Activated B cell treated with CpG ODN at 0.5 μM for 24 hours (primary cell): ENCODE results near the gene FAM114A1. TPM values are rescaled to one million over a fixed set of nuclear protein-coding genes. Genes with fewer than 3 reads are reported as not detected.
"Not testable (repeated sequence)": the region's sequence is repeated elsewhere in the genome, so short reads cannot be mapped to it uniquely, and the experiment has no call there.

Experiments used
- ATAC-seq: fragments of 200-7000 bp; cut with Tn5 transposase; one replicate; pipeline ENCODE4 v1.10.0; 2021; ENCODE audit warnings: low read depth, mild to moderate bottlenecking, moderate library complexity
- CTCF ChIA-PET: fragments of 350-600 bp; sonication (Branson Sonifier 250); formaldehyde crosslinking; loops from one replicate; lab custom pipeline; 2021; ENCODE audit warnings: antibody characterized with exemption; lab: Charles Lee
- POLR2A ChIA-PET: fragments of 350-600 bp; sonication (Branson Sonifier 250); formaldehyde crosslinking; loops from one replicate; lab custom pipeline; 2021; ENCODE audit warnings: antibody characterized with exemption; lab: Charles Lee
- DNase-seq: peaks from one replicate; pipeline ENCODE4 v3.0.0; 2022
- H3K27ac Mint-ChIP-seq: one replicate; pipeline ENCODE4 v1.8.0; 2020; ENCODE audit warnings: mixed read lengths
- H3K27me3 Mint-ChIP-seq: one replicate; pipeline ENCODE4 v1.8.0; 2021; ENCODE audit warnings: mixed read lengths
- H3K36me3 Mint-ChIP-seq: one replicate; pipeline ENCODE4 v1.8.0; 2021; ENCODE audit warnings: low read depth, mixed read lengths
- H3K4me1 Mint-ChIP-seq: one replicate; pipeline ENCODE4 v1.8.0; 2021; ENCODE audit warnings: mixed read lengths
- H3K4me3 Mint-ChIP-seq: one replicate; pipeline ENCODE4 v1.8.0; 2020; ENCODE audit warnings: mild to moderate bottlenecking, mixed read lengths
- H3K9me3 Mint-ChIP-seq: one replicate; pipeline ENCODE4 v1.8.0; 2020; ENCODE audit warnings: mixed read lengths
- intact Hi-C: fragments of 100-400 bp; cut with micrococcal nuclease; formaldehyde crosslinking; loops from one replicate; pipeline ENCODE4 v1.15.1; 2024
- total RNA-seq: library from RNA; stranded (reverse); gene quantifications from 2 replicates; pipeline ENCODE4 v1.2.3, GENCODE V29; 2022
- TF ChIP-seq, protein P1 (sequence below): fragments of 200-600 bp; IDR thresholded peaks from one replicate; pipeline ENCODE4 v1.8.0; 2022; ENCODE audit warnings: antibody characterized with exemption, mild to moderate bottlenecking

FAM114A1 gene
- total RNA-seq, 1 donor from 2014 or later, result 3.3 TPM

DNA sequence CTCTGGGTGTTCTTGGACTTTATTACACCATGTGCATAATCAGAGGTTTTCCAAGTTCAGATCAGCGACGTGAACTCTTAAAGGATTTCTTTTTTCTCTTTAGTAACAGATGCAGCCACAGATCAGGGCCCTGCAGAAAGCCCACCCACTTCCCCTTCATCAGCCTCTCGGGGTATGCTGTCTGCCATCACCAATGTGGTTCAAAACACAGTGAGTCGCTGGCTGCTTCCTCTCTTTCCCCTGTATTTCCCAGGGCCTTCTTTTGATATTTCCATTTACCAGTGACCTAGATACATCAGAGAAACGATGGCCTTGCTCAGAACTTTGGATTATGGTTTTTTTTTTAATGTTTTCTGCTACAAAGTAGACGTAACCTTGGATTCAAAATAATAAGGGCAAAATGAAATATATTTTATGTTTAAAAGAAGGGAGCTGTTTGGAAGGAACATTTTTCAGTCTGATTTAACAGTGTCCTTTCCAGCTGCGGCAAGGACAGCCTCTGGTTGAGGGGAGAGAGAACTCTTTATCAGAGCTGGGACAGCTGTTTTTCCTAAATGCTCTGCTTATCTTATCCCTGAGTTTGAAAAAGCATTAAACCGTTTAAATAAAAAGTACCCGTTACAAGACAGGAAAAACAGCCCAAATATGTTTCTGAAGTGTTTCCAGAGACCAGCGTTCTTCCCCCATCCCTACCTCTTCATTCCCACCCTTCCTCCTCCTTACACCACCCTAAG, 38.2 kb downstream of the FAM114A1 start:
- Mint-ChIP-seq H3K9me3 (no peaks in the 10 kb centered on the region), H3K27me3 (no peaks in the 10 kb centered on the region), H3K27ac (no peak overlapping the region), H3K36me3 (no peaks in the 10 kb centered on the region), H3K4me3 (no peak overlapping the region), H3K4me1 (peaks cover 2% of the 10 kb centered on the region)
- ChIA-PET CTCF (interaction anchor here (1.3 to 7.9 kb wide), 2 partner anchors 147 to 229 kb away, joined by 8 to 85 read pairs; no protein-coding TSS in a partner anchor), POLR2A (interaction anchor here (0.7 kb wide), 2 partner anchors 145 to 155 kb away, joined by 3 read pairs; no protein-coding TSS in a partner anchor)
- DNase-seq (no peak), ATAC-seq (no peak)
- intact Hi-C loops, result loop anchor here (10.0 kb wide), 3 partner anchors 379 to 1069 kb away; partner anchors contain the start of gene PDS5A
- TF ChIP-seq, protein P1, sequence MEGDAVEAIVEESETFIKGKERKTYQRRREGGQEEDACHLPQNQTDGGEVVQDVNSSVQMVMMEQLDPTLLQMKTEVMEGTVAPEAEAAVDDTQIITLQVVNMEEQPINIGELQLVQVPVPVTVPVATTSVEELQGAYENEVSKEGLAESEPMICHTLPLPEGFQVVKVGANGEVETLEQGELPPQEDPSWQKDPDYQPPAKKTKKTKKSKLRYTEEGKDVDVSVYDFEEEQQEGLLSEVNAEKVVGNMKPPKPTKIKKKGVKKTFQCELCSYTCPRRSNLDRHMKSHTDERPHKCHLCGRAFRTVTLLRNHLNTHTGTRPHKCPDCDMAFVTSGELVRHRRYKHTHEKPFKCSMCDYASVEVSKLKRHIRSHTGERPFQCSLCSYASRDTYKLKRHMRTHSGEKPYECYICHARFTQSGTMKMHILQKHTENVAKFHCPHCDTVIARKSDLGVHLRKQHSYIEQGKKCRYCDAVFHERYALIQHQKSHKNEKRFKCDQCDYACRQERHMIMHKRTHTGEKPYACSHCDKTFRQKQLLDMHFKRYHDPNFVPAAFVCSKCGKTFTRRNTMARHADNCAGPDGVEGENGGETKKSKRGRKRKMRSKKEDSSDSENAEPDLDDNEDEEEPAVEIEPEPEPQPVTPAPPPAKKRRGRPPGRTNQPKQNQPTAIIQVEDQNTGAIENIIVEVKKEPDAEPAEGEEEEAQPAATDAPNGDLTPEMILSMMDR, result no peak

GRCh38 chr4:38907696-38908270, 40.2 kb downstream of the FAM114A1 start:
- peaks cover 2% of the 10 kb centered on the region for H3K4me1 Mint-ChIP-seq
- H3K4me3 Mint-ChIP-seq, result no peak overlapping the region
- no peaks in the 10 kb centered on the region for H3K36me3 Mint-ChIP-seq
- no peaks in the 10 kb centered on the region for H3K27me3 Mint-ChIP-seq
- no peak overlapping the region for H3K27ac Mint-ChIP-seq
- H3K9me3 Mint-ChIP-seq, result no peaks in the 10 kb centered on the region
- ChIA-PET CTCF (no interaction called here), POLR2A (no interaction called here)
- DNase-seq (no peak), ATAC-seq (no peak)
- intact Hi-C loops, result loop anchor here (10.0 kb wide), 3 partner anchors 377 to 1067 kb away; partner anchors contain the start of gene PDS5A
- TF ChIP-seq, protein P1, result no peak

GRCh38 chr4:38909015-38909414, 41.4 kb downstream of the FAM114A1 start:
- Mint-ChIP-seq H3K4me1 (peaks cover 2% of the 10 kb centered on the region), H3K36me3 (no peaks in the 10 kb centered on the region), H3K4me3 (no peak overlapping the region), H3K27ac (no peak overlapping the region), H3K9me3 (no peaks in the 10 kb centered on the region), H3K27me3 (no peaks in the 10 kb centered on the region)
- ATAC-seq (no peak), DNase-seq (no peak)
- TF ChIP-seq, protein P1, result no peak
- CTCF ChIA-PET, result interaction anchor here (1.0 to 1.9 kb wide), 2 partner anchors 76 to 226 kb away, joined by 4 to 6 read pairs; no protein-coding TSS in a partner anchor
- intact Hi-C loops, result loop anchor here (10.0 kb wide), 3 partner anchors 376 to 1066 kb away; partner anchors contain the start of gene PDS5A
- POLR2A ChIA-PET, result no interaction called here

GRCh38 chr4:38911257-38911656, 43.7 kb downstream of the FAM114A1 start:
- ChIA-PET POLR2A (interaction anchor here (0.7 kb wide), 2 partner anchors 11 to 166 kb away, joined by 5 to 8 read pairs; no protein-coding TSS in a partner anchor), CTCF (interaction anchor here (1.6 kb wide), 1 partner anchor 9 kb away, joined by 4 read pairs; no protein-coding TSS in a partner anchor)
- DNase-seq (no peak), ATAC-seq (no peak)
- H3K36me3 Mint-ChIP-seq, result no peaks in the 10 kb centered on the region
- no peaks in the 10 kb centered on the region for H3K9me3 Mint-ChIP-seq
- H3K4me1 Mint-ChIP-seq, result peaks cover 8% of the 10 kb centered on the region
- intact Hi-C loops, result no loop called here
- H3K27ac Mint-ChIP-seq, result no peak overlapping the region
- TF ChIP-seq, protein P1, result no peak
- no peak overlapping the region for H3K4me3 Mint-ChIP-seq
- no peaks in the 10 kb centered on the region for H3K27me3 Mint-ChIP-seq

GRCh38 chr4:38914854-38915253, 47.2 kb downstream of the FAM114A1 start:
- ChIA-PET CTCF (interaction anchor here (1.3 to 2.7 kb wide), 2 partner anchors 12 to 155 kb away, joined by 3 to 7 read pairs; no protein-coding TSS in a partner anchor), POLR2A (interaction anchor here (0.6 kb wide), 1 partner anchor 439 kb away, joined by 6 read pairs; no protein-coding TSS in a partner anchor)
- H3K9me3 Mint-ChIP-seq, result no peaks in the 10 kb centered on the region
- ATAC-seq, result no peak
- TF ChIP-seq, protein P1, result no peak
- no peak overlapping the region for H3K27ac Mint-ChIP-seq
- H3K27me3 Mint-ChIP-seq, result no peaks in the 10 kb centered on the region
- intact Hi-C loops, result no loop called here
- H3K4me3 Mint-ChIP-seq, result peak overlapping the region; percentile 41
- peaks cover 8% of the 10 kb centered on the region for H3K4me1 Mint-ChIP-seq
- H3K36me3 Mint-ChIP-seq, result no peaks in the 10 kb centered on the region
- DNase-seq, result no peak

GRCh38 chr4:38916267-38916666, 48.7 kb downstream of the FAM114A1 start:
- intact Hi-C loops, H3K27ac Mint-ChIP-seq, H3K9me3 Mint-ChIP-seq, H3K27me3 Mint-ChIP-seq, DNase-seq, H3K4me3 Mint-ChIP-seq, H3K36me3 Mint-ChIP-seq, POLR2A ChIA-PET, ATAC-seq: not testable (repeated sequence)
- CTCF ChIA-PET, result interaction anchor here (1.0 to 1.3 kb wide), 3 partner anchors 13 to 156 kb away, joined by 3 read pairs; no protein-coding TSS in a partner anchor
- H3K4me1 Mint-ChIP-seq, result peaks cover 15% of the 10 kb centered on the region
